ENCODE measurements around the gene VWA3A. TPM values are rescaled to one million over a fixed set of nuclear protein-coding genes. Genes with fewer than 3 reads are reported as not detected.
"Not testable (repeated sequence)": the region's sequence is repeated elsewhere in the genome, so short reads cannot be mapped to it uniquely, and the experiment has no call there.

VWA3A gene
- total RNA-seq, 3 donors from 2014 or later = 0.29 to 2.3 TPM; not detected in 1

DNA sequence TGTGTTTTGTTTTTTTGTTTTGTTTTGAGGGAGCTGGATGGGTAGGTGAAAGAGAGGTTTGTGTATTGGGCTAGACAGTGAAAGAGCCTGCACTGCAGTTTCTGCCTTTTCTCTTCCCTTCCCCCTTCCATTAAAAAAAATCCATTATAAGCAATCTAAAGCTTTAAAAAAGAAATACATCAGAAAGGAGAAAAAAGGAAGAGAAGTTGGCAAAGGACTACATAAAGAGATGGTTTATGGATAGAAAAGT is 103.0 kb downstream of the VWA3A start:
- H3K4me3 ChIP-seq = peak overlapping the region in 1 of 3 donors; percentile 56
- peaks cover 0 to 3% of the 10 kb centered on the region in 2 donors for H3K4me1 ChIP-seq
- DNase-seq (ENCODE audit: low spot score in 2 of 2) = no peak
- no peaks in the 10 kb centered on the region for H3K27me3 ChIP-seq
- no peak for TF ChIP-seq POLR2A (IDR thresholded peaks at IDR 0.05)
- TF ChIP-seq, protein P1, sequence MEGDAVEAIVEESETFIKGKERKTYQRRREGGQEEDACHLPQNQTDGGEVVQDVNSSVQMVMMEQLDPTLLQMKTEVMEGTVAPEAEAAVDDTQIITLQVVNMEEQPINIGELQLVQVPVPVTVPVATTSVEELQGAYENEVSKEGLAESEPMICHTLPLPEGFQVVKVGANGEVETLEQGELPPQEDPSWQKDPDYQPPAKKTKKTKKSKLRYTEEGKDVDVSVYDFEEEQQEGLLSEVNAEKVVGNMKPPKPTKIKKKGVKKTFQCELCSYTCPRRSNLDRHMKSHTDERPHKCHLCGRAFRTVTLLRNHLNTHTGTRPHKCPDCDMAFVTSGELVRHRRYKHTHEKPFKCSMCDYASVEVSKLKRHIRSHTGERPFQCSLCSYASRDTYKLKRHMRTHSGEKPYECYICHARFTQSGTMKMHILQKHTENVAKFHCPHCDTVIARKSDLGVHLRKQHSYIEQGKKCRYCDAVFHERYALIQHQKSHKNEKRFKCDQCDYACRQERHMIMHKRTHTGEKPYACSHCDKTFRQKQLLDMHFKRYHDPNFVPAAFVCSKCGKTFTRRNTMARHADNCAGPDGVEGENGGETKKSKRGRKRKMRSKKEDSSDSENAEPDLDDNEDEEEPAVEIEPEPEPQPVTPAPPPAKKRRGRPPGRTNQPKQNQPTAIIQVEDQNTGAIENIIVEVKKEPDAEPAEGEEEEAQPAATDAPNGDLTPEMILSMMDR (IDR thresholded peaks at IDR 0.05) = no peak
- no peak for TF ChIP-seq POLR2AphosphoS5 (IDR thresholded peaks at IDR 0.05)
- no peaks in the 10 kb centered on the region for H3K36me3 ChIP-seq
- no peaks in the 10 kb centered on the region for H3K9me3 ChIP-seq
- intact Hi-C loops (cut with DNase I; ENCODE audit: low total_unique reads) = loop anchor here (5.0 kb wide), 1 partner anchor 97 kb away; no protein-coding TSS in a partner anchor
- H3K27ac ChIP-seq = peak overlapping the region; percentile 81 to 87

DNA sequence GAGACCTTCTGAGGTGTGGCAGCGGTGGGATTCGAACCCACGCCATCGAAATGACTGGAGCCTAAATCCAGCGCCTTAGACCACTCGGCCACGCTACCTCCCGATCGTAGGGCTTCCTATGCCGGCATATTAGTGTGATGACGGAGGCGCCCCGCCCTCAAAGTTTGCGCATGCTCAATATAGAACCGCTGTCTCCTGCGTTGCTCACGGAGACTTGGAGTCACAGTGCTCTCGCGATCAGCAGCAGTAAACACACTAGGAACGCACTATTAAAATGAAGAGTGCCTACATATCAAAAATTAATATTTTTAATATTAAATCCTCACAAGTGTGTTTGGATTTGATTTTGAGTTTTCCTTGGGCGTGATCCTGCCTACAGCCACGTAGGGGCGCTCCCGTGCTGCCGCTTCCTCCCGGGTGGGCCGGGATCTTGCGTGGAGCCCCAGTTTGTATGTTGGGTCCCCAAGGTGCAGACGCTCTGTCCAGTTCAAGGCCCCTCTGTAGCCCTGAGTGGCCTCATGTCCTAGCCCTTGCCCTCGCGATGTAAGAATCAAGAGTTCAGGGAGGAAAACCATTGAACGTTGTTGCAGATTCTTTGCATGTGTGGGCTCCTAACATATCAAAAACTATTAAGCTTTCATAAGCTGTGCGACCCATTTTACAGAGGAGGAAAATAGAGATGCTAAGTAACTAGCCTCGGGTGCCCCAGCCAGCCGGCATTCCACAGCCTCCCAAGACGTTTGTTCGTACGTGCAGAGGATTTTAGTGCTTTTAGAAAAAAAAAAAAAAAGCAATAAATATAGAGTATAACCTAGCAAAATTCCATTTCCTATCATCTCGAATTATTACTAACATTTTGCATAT is 103.6 kb downstream of the VWA3A start:
- Histone ChIP-seq H3K4me3 (peak overlapping the region; percentile 37 to 65 (median 56)), H3K4me1 (peaks cover 0 to 3% of the 10 kb centered on the region in 2 donors), H3K27ac (peak overlapping the region; percentile 81 to 87), H3K27me3 (no peaks in the 10 kb centered on the region), H3K36me3 (no peaks in the 10 kb centered on the region), H3K9me3 (no peaks in the 10 kb centered on the region)
- TF ChIP-seq, protein P1 (IDR thresholded peaks at IDR 0.05) = peak; percentile 77 to 96 (median 94)
- TF ChIP-seq POLR2AphosphoS5 (IDR thresholded peaks at IDR 0.05) (peak; percentile 88 to 97 (median 89)), POLR2A (IDR thresholded peaks at IDR 0.05) (peak; percentile 25)
- DNase-seq (ENCODE audit: low spot score in 2 of 2) = peak; percentile 92 to 96
- intact Hi-C loops (cut with DNase I; ENCODE audit: low total_unique reads) = loop anchor here (5.0 kb wide), 1 partner anchor 96 kb away; no protein-coding TSS in a partner anchor

DNA sequence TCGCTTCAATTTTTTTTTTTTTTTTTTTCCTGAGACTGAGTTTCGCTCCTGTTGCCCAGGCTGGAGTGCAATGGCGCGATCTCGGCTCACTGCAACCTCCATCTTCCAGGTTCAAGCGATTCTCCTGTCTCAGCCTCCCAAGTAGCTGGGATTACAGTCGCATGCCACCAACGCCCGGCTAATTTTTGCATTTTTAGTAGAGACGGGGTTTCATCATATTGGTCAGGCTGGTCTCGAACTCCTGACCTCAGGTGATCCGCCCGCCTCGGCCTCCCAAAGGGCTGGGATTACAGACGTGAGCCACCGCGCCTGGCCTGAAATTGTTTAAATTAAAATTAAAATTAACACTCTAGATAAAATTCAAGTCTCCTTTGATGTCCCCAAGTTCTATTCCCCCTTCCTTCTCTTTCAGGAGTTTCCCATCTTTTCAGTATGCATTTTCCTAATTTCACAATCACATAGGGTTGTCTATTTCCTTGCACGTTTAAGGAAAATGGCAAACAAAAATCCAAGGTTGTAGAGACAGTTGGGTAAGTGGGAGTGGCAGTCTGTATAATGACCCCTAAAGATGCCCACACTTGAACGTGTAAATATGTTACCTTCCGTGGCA is 104.3 kb downstream of the VWA3A start:
- not testable (repeated sequence) for H3K27me3 ChIP-seq; H3K27ac ChIP-seq; H3K9me3 ChIP-seq; H3K4me1 ChIP-seq; H3K36me3 ChIP-seq; DNase-seq (ENCODE audit: low spot score in 2 of 2)
- H3K4me3 ChIP-seq = peak overlapping the region in 2 of 3 donors; percentile 56 to 65
- intact Hi-C loops (cut with DNase I; ENCODE audit: low total_unique reads) = loop anchor here (5.0 kb wide), 1 partner anchor 96 kb away; no protein-coding TSS in a partner anchor

DNA sequence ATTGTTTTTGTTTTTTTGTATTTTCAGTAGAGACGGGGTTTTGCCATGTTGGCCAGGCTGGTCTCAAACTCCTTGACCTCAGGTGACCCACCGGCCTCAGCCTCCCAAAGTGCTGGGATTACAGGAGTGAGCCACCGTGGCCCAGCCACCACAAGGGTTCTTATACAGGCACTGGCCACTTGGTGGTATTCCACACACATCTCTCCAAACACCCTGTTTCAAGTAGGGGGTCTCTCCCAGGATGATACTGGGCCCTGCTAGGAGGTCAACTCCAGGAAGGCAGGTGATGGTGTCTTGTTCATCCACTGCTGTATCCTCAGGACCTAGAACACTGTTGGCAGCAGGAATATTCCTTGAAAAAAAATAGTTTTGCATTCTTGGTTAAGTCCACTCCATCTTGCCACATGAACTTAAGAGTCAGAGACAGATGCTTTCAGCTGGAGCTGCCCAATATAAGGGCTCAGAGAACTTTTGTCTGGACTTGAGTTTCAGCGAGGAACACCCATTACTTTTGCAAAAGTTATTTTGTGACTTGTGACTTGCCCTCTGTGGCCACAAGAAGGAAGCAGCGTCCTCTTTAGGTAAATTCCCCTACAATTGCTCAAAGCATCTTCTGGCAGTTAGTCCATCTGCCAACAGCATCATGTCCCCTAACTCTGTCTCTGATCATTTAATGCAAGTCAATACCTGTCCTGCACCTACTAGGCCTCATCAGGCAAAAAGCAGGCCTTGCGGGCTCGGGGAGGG is 106.4 kb downstream of the VWA3A start:
- Histone ChIP-seq H3K27me3 (no peaks in the 10 kb centered on the region), H3K9me3 (no peaks in the 10 kb centered on the region), H3K36me3 (no peaks in the 10 kb centered on the region), H3K27ac (peak overlapping the region in 1 of 2 donors; percentile 72), H3K4me1 (no peaks in the 10 kb centered on the region), H3K4me3 (no peak overlapping the region)
- TF ChIP-seq POLR2AphosphoS5 (IDR thresholded peaks at IDR 0.05) (no peak), POLR2A (IDR thresholded peaks at IDR 0.05) (no peak)
- TF ChIP-seq, protein P1 (IDR thresholded peaks at IDR 0.05) = no peak
- intact Hi-C loops (cut with DNase I; ENCODE audit: low total_unique reads) = loop anchor here (5.0 kb wide), 1 partner anchor 94 kb away; no protein-coding TSS in a partner anchor
- DNase-seq (ENCODE audit: low spot score in 2 of 2) = no peak

DNA sequence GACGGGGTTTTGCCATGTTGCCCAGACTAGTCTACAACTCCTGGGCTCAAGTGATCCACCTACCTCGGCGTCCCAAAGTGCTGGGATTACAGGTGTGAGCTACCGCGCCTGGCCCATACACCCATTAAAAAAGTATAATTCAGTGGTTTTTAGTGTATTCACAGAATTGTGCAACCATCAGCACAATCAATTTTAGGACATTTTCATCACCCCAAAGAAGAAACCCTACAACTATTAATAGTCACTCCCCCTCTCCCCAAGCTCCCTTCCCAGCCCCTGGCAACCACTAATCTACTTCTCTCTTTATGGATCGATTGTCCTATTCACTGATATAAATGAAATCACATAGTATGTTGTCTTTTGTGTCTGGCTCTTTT is 109.9 kb downstream of the VWA3A start:
- H3K9me3 ChIP-seq = no peaks in the 10 kb centered on the region
- H3K27ac ChIP-seq = peak overlapping the region; percentile 48 to 64
- H3K4me1 ChIP-seq = peaks cover 0 to 1% of the 10 kb centered on the region in 2 donors
- intact Hi-C loops (cut with DNase I; ENCODE audit: low total_unique reads) = no loop called here
- H3K27me3 ChIP-seq = no peaks in the 10 kb centered on the region
- H3K4me3 ChIP-seq = no peak overlapping the region
- DNase-seq (ENCODE audit: low spot score in 2 of 2) = no peak
- no peak for TF ChIP-seq POLR2A (IDR thresholded peaks at IDR 0.05)
- TF ChIP-seq, protein P1 (IDR thresholded peaks at IDR 0.05) = no peak
- no peak for TF ChIP-seq POLR2AphosphoS5 (IDR thresholded peaks at IDR 0.05)
- no peaks in the 10 kb centered on the region for H3K36me3 ChIP-seq

Measured in breast epithelium (tissue), 4 donors.